Epidermal melanocyte (primary cell): ENCODE measurements around the gene KAT7.
"Not testable (repeated sequence)": the region's sequence is repeated elsewhere in the genome, so short reads cannot be mapped to it uniquely, and the experiment has no call there.

Experiments
- DNase-seq: peaks from one replicate; pipeline ENCODE4 v3.0.0; 2011; ENCODE audit warnings: low spot score; ENCODE audit not compliant: insufficient read length

Gene KAT7

GRCh38 chr17:49788478-49789242, at the start of gene KAT7:
TSS of gene KAT7 (plus strand) at chr17:49788681. CDS start at chr17:49788835, 154 bp downstream.
- peak; percentile 83 for DNase-seq

DNA sequence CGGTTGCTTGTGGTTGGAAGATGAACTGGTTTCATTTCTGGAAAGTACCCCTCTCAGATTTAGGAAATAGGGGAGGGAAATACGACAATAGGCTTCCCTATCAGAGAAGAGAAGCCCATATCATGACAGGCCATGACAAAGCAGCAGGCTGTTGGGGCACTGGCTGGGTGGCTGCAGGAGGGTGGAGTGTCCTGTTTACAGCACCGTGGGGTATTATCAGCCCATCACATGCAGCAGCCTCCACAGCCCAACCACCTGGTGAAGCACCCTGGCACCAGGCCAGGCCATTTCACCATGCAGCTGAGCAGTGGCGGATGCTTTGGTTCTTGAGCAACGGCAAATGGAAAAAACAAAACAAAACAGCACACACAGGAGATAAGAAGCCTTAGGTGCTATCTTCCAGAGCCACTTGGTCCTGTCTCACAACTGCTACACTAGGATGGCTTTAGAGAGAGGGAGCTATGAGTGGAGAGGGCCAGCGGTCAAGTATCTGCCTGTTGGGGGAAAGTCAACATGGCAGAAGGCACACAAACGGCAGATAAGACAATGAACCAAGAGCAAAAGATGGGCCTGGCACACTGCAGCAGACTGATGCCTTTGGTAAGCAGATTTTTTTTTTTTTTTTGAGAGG, 48.7 kb upstream of the KAT7 start:
- no peak for DNase-seq

GRCh38 chr17:49741009-49741691, 47.3 kb upstream of the KAT7 start:
- no peak for DNase-seq

GRCh38 chr17:49741692-49742076, 46.8 kb upstream of the KAT7 start:
- no peak for DNase-seq

- DNase-seq = no peak
These were observed 46.3 kb upstream of the KAT7 start for GRCh38 chr17:49742166-49742638.

DNA sequence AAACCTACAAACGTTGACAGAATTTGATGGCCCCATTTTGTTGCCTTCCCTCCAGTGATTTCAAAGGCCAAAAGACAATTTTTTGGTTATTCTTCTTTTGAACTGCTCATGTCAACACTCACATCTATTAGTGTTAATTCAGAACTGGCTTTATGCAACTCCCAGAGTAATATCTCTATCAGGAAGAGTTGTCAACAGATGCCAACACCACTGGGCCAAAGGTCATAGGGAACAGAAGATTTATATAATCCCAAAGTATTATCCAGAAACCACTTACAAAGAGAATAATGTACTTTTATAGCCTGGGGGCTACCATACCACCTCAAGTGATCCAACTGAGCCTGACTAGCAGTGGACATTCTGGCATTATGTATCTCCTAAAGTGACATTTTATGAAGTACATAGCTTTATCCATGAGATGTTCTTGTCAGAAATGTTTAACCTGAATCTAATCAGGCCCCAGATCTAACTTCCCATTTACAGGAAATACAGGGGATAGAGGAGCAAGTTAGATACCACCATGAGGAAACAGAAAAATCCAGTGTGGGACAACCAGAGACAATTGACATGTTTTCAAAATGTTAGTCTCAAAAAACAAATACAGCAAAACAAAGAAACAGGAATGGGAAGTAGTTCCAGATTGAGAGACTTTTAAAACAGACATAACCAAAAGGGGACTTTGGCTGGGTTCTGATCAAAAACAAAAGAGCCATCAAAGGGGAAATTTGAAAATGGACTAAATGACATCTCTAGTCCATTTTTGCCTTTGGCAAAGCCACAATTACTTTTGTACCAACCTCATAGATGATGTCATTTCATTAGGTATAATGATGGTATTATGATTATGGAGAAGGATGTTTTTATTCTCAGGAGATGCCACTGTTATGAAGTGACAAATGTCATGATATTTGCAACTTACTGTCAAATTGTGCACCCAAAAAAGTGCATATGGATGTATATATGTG, 43.0 kb upstream of the KAT7 start:
- no peak for DNase-seq

DNA sequence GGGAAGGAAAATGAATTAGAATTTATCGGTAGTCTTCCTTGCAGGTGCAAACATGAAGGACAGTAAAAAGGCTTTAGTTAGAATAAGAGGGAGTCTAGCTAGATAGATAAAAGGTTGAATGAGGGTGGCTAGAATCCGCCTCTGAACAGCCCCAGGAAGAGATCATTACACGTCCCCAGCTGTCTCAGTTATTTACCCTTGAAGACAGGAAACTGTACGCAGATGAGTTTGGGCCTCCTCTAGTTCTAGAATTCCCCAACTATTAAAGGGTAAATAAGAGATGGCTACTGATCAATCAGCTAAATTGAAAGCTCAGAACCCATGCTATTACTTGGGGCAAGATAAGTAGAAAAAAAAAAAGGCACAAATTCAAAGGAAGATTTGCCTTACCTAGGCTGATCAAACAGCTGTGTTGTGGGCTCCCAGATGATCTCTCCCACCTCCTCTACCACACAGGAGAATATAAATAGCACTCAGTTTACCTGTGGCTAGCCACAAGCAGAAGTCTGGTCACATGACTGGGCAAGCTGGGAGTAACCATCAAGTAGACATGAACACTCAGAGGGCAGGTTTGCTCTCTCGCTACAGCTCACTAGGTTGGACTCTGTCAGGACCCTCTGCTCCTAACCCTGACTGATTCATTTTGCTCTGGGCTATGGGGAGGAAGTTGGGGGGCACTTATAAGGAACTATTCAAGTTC, 41.5 kb upstream of the KAT7 start:
- DNase-seq = no peak

DNA sequence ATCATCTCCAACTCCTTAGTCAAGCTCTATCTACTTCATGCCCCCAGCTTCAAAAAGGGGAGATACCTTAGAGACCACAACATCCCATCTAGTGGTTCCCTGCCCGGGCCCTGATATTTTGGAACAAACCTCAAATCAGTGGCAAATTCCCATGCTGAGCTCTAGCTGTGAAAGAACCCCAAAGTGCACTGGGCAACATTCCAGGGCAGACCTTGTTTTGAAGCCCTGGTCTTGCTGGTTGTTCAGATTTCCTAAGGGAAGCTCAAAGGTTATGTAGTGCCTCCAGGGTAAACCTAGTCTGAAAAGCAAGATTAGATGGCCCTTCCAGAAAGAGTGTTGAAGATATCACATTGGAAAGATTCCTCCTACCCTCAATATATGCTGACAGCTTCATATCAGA, 40.8 kb upstream of the KAT7 start:
- no peak for DNase-seq

GRCh38 chr17:49748223-49748622, 40.3 kb upstream of the KAT7 start:
- DNase-seq = no peak

GRCh38 chr17:49748791-49749190, 39.7 kb upstream of the KAT7 start:
- no peak for DNase-seq

DNA sequence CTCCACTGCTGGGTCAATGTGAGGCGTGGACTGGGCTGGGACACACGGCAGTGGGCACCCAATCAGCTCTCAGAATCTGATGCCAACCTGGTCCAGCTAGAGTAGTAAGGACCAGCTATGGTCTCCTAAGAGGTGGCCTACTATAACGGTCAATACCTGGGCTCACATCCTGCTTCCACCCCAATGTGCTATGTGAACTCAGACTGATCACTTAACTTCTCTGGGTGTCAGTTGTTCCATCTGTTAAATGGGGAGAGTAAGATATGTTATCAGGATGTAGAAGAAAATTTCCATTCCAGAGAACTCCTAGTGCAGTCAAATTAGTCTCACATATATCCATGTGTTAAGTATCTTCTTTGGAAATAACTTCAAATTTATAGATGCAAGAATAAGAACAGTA, 38.8 kb upstream of the KAT7 start:
- DNase-seq = no peak

- no peak for DNase-seq
These were observed 36.0 kb upstream of the KAT7 start for GRCh38 chr17:49752508-49752907.

- no peak for DNase-seq
These were observed 34.5 kb upstream of the KAT7 start for GRCh38 chr17:49753959-49754391.

GRCh38 chr17:49755663-49756283, 32.7 kb upstream of the KAT7 start:
- DNase-seq = no peak

GRCh38 chr17:49756323-49757150, 31.9 kb upstream of the KAT7 start:
- DNase-seq = no peak

DNA sequence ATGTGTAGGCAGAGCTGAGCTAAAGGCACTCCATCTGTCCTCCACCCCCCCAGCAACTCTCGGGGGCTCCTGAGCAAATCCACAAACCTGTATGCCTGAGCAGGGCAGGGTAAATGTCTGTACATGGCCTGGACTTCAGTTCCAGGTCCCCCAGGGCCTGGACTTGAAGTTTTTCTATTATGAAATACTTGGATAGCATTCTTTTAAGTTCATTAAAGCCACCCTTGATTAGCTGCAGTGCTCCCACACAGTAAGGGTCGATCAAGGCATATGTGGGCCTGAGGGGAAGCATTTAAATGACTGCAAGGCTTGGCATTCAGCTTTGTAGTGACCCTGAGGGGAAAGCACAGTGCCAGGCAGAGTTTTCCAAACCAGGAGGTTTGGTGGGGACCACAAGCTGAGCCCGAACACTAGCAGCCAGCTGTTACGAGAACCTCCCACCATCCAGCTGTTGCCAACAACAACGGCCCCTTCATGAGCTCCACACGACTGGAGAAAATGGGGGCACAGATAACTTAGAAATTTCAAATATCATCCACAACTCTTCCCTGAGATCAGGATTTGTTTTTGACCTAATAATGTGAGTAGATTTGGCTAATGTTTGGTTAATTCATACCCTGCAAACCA, 31.2 kb upstream of the KAT7 start:
- DNase-seq = no peak

- DNase-seq = not testable (repeated sequence)
These were observed 29.9 kb upstream of the KAT7 start for GRCh38 chr17:49758464-49759010.

DNA sequence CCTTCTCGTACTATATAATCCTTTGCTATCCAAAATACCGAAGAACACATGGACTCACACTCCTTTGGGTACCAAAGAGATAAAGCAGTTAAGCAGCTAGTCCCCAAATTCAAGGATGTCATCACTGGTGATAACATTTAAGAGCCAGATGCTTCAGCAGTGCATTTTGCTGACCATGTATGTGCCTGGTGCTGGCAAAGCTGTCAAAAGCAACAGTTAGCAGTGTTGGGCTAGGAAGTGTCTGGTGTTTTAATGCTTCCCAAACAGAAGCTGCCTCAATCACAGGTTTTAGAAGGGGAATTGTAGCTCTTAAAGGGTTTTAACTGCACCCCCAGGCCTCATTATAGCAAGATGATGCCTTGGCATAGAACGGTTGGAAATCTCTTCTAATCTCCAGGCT, 29.3 kb upstream of the KAT7 start:
- no peak for DNase-seq
